Upper lobe of left lung (tissue), 4 donors: ENCODE data around the gene ABR.

Experiments used
- EP300 ChIP-seq, 4 donors: sonication (generic); formaldehyde crosslinking; IDR thresholded peaks; one replicate each; pipeline ENCODE4 v1.5.1; 2017; ENCODE audit warnings: antibody characterized with exemption in 4 of 4, control low read depth in 2 of 4
- POLR2A ChIP-seq, 4 donors: fragments of 450-650 bp; IDR thresholded peaks; one replicate each; pipeline ENCODE4 v1.5.1; 2016 to 2017; ENCODE audit warnings: antibody characterized with exemption in 4 of 4, mild to moderate bottlenecking in 2 of 4
- TF ChIP-seq, protein P1 (sequence below), 6 experiments: fragments of 450-650 bp in 4 of 6; fragments of 200-600 bp in 2 of 6; sonication (generic) in 2 of 6; IDR thresholded peaks; one replicate each; pipeline ENCODE4 v1.5.1; 2016 to 2019; ENCODE audit warnings: antibody characterized with exemption in 6 of 6

DNA sequence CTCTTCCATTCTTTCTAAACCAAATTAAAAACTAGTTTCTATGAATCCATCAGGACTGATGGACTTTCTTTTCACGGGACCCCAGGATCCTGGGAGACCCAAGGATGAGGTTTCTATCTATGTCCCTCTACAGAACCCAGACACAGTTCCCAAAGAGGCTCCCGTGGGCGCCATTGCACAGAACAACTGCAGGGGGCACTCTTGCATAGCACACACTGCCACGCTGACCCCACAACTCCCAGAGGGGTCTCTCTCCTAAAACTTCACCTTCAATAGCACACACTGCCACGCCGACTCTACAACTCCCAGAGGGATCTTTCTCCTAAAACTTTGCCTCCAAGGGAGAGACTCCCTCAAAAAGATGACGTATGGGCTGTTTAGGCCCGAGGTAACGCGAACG, 9.0 kb downstream of the ABR start:
- TF ChIP-seq, protein P1, sequence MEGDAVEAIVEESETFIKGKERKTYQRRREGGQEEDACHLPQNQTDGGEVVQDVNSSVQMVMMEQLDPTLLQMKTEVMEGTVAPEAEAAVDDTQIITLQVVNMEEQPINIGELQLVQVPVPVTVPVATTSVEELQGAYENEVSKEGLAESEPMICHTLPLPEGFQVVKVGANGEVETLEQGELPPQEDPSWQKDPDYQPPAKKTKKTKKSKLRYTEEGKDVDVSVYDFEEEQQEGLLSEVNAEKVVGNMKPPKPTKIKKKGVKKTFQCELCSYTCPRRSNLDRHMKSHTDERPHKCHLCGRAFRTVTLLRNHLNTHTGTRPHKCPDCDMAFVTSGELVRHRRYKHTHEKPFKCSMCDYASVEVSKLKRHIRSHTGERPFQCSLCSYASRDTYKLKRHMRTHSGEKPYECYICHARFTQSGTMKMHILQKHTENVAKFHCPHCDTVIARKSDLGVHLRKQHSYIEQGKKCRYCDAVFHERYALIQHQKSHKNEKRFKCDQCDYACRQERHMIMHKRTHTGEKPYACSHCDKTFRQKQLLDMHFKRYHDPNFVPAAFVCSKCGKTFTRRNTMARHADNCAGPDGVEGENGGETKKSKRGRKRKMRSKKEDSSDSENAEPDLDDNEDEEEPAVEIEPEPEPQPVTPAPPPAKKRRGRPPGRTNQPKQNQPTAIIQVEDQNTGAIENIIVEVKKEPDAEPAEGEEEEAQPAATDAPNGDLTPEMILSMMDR (IDR thresholded peaks at IDR 0.05): no peak
- TF ChIP-seq POLR2A (IDR thresholded peaks at IDR 0.05) (no peak), EP300 (IDR thresholded peaks at IDR 0.05) (no peak)
